ENCODE data around the gene UNC119. TPM values are rescaled to one million over a fixed set of nuclear protein-coding genes. Genes with fewer than 3 reads are reported as not detected.

UNC119 gene
- total RNA-seq, 5 donors from 2014 or later (not counting 1 experiment from before 2014, with no cell fraction given): 37.7 to 51.7 (median 44.5) TPM

DNA sequence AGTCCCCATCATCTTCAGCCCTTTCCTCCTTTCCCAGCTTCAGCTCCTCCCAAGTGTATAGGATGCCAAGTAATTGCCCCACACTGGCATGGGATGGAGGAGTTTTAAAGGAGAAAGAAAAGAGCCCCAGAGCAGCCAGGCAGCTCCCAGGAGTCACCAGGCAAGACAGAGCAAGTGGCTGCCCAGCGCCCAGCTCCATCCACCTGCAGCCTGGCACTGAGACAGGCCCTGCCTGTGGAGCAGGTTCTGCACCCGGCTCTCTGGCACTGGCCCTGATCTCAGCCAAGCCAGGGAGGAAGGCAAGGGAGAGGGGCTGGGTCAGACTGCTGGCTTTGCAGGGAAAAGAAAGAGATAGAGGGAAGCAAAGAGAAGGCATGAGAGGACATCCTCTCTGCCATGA is 24.6 kb downstream of the UNC119 start:
- no peak for ATAC-seq (replicated peaks in 1 of 4)
- ChIA-PET CTCF (no interaction called here), POLR2A (no interaction called here)
- DNase-seq: no peak
- no peak overlapping the region for H3K4me3 Mint-ChIP-seq
- H3K9me3 Mint-ChIP-seq: no peaks in the 10 kb centered on the region
- WGBS (ENCODE audit: insufficient coverage): 92% methylated on average over 2 of the region's 2 CpGs
- Histone ChIP-seq H3K27me3 (replicated peaks in 1 of 2; ENCODE audit: control insufficient read depth in 2 of 2, extremely low read depth in 1 of 2, insufficient read depth in 2 of 2, low read length in 1 of 2) (peaks cover 0 to 16% of the 10 kb centered on the region in 2 experiments), H3K9me3 (no peaks in the 10 kb centered on the region), H3K36me3 (ENCODE audit: control insufficient read depth in 2 of 2, extremely low read depth in 1 of 2, insufficient read depth in 1 of 2, low read length in 1 of 2) (no peaks in the 10 kb centered on the region), H3K4me3 (ENCODE audit: control insufficient read depth in 1 of 2, extremely low read depth in 1 of 2, low read length in 1 of 2) (no peak overlapping the region), H3K4me1 (ENCODE audit: control insufficient read depth in 1 of 2, extremely low read depth in 1 of 2, insufficient read depth in 2 of 2, low read length in 2 of 2) (no peaks in the 10 kb centered on the region), H3K27ac (ENCODE audit: low read length) (no peak overlapping the region)
- no peak overlapping the region for H3K27ac Mint-ChIP-seq
- H3K36me3 Mint-ChIP-seq: no peaks in the 10 kb centered on the region
- peaks cover 0 to 2% of the 10 kb centered on the region in 2 donors for H3K27me3 Mint-ChIP-seq
- H3K4me1 Mint-ChIP-seq: no peaks in the 10 kb centered on the region

DNA sequence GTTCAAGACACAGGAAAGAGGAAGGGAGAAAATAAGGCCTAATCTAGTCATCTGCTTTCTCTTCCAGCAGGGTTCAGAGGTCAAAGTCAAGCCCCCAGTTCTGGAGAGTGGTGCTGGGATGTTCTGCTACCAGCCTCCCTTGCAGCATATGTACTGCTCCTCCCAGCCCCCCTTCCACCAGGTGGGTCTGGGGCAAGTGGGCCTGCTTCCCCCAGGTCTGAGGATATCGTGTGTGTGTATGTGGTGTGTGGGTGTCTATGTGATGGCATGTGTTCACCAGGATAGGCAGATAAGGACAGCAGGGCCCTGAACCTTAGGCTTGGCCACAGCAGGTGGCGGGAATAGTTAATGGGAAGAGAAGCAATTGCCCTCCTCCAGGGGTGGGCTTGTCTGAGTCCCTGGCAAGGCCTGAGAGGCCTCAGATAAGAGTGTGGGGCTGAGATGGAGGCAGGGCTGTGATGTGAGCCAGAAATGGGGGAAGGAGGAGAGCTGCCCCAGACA is 25.2 kb downstream of the UNC119 start:
- ATAC-seq (replicated peaks in 1 of 4) (no peak), DNase-seq (no peak)
- no peaks in the 10 kb centered on the region for H3K9me3 Mint-ChIP-seq
- H3K36me3 Mint-ChIP-seq: no peaks in the 10 kb centered on the region
- H3K27ac ChIP-seq (ENCODE audit: low read length): no peak overlapping the region
- H3K4me1 Mint-ChIP-seq: no peaks in the 10 kb centered on the region
- CTCF ChIA-PET: no interaction called here
- H3K27me3 ChIP-seq (replicated peaks in 1 of 2; ENCODE audit: control insufficient read depth in 2 of 2, extremely low read depth in 1 of 2, insufficient read depth in 2 of 2, low read length in 1 of 2): peaks cover 0 to 11% of the 10 kb centered on the region in 2 experiments
- H3K4me3 Mint-ChIP-seq: no peak overlapping the region
- no peaks in the 10 kb centered on the region for H3K36me3 ChIP-seq (ENCODE audit: control insufficient read depth in 2 of 2, extremely low read depth in 1 of 2, insufficient read depth in 1 of 2, low read length in 1 of 2)
- H3K4me1 ChIP-seq (ENCODE audit: control insufficient read depth in 1 of 2, extremely low read depth in 1 of 2, insufficient read depth in 2 of 2, low read length in 2 of 2): no peaks in the 10 kb centered on the region
- WGBS (ENCODE audit: insufficient coverage): 79% methylated on average over 2 of the region's 2 CpGs
- peaks cover 0 to 2% of the 10 kb centered on the region in 2 donors for H3K27me3 Mint-ChIP-seq
- no peak overlapping the region for H3K27ac Mint-ChIP-seq
- POLR2A ChIA-PET: no interaction called here
- no peak overlapping the region for H3K4me3 ChIP-seq (ENCODE audit: control insufficient read depth in 1 of 2, extremely low read depth in 1 of 2, low read length in 1 of 2)
- no peaks in the 10 kb centered on the region for H3K9me3 ChIP-seq

DNA sequence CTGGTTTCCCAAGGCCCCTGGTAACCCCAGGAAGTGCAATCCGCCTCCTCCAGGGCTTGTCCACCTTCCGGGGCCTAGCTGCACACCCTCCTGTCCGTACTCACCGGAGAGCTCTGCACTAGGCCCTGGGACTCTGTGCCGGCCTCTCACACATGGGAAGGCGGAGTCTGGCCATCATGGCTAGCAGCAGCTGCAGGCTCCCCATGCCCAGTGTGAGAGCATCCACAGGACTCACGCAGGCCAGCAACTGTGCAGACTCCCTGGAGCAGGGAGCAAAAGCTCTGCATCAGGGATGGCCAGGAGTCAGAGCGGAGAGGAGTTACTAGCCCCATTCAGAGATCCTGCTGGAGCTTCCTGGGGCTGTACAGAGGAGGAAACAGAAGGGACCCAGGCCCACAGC is 26.0 kb downstream of the UNC119 start:
- Mint-ChIP-seq H3K4me1 (no peaks in the 10 kb centered on the region), H3K27me3 (peaks cover 0 to 2% of the 10 kb centered on the region in 2 donors), H3K9me3 (no peaks in the 10 kb centered on the region), H3K4me3 (no peak overlapping the region), H3K27ac (no peak overlapping the region), H3K36me3 (no peaks in the 10 kb centered on the region)
- Histone ChIP-seq H3K27ac (ENCODE audit: low read length) (no peak overlapping the region), H3K4me1 (ENCODE audit: control insufficient read depth in 1 of 2, extremely low read depth in 1 of 2, insufficient read depth in 2 of 2, low read length in 2 of 2) (no peaks in the 10 kb centered on the region), H3K27me3 (replicated peaks in 1 of 2; ENCODE audit: control insufficient read depth in 2 of 2, extremely low read depth in 1 of 2, insufficient read depth in 2 of 2, low read length in 1 of 2) (peaks cover 0 to 9% of the 10 kb centered on the region in 2 experiments), H3K4me3 (ENCODE audit: control insufficient read depth in 1 of 2, extremely low read depth in 1 of 2, low read length in 1 of 2) (no peak overlapping the region), H3K9me3 (no peaks in the 10 kb centered on the region), H3K36me3 (ENCODE audit: control insufficient read depth in 2 of 2, extremely low read depth in 1 of 2, insufficient read depth in 1 of 2, low read length in 1 of 2) (no peaks in the 10 kb centered on the region)
- ATAC-seq (replicated peaks in 1 of 4): no peak
- DNase-seq: no peak
- CTCF ChIA-PET: no interaction called here
- POLR2A ChIA-PET: no interaction called here
- 76% methylated on average over 8 of the region's 8 CpGs for WGBS (ENCODE audit: insufficient coverage)

DNA sequence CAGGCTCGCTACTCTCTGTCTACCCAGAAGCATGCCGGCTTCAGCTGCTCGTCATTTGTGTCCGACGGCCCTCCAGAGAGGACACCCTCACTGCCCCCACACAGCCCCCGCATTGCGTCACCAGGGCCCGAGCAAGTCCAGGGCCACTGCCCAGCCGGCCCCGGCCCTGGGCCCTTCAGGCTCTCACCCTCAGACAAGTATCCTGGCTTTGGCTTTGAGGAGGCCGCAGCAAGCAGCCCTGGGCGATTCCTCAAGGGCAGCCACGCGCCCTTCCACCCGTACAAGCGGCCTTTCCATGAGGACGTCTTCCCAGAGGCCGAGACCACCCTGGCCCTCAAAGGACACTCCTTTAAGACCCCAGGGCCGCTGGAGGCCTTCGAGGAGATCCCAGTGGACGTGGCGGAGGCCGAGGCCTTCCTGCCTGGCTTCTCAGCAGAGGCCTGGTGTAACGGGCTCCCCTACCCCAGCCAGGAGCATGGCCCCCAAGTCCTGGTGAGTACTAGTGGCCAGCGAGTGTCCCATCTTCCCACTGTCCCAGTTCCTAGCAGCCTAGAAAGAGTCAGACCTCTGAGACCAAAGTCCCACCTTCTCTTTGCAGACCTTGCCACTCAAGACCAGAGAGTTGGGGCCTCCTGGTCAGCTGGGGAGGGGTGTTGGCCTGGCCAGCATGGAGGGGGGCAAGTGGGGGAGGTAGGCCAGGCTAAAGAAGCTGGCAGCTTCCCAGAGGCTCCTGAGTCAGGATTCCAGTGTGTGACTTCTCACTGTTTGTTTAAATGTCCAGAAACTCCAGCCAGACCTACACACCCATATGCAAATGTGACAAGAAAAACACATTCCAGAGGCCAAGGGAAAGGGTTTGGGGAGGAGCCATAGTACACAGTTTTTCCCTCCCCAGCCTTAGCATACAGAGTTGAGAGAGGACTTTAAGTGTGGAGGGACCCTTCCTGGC is 27.7 kb downstream of the UNC119 start:
- CTCF ChIA-PET: interaction anchor here in 1 of 2 donors (0.6 kb wide), 1 partner anchor 110 kb away, joined by 3 read pairs; no protein-coding TSS in a partner anchor
- 87% methylated on average over 23 of the region's 25 CpGs for WGBS (ENCODE audit: insufficient coverage)
- H3K4me3 Mint-ChIP-seq: no peak overlapping the region
- Histone ChIP-seq H3K4me1 (ENCODE audit: control insufficient read depth in 1 of 2, extremely low read depth in 1 of 2, insufficient read depth in 2 of 2, low read length in 2 of 2) (no peaks in the 10 kb centered on the region), H3K27ac (ENCODE audit: low read length) (no peak overlapping the region), H3K27me3 (replicated peaks in 1 of 2; ENCODE audit: control insufficient read depth in 2 of 2, extremely low read depth in 1 of 2, insufficient read depth in 2 of 2, low read length in 1 of 2) (peaks cover 0 to 4% of the 10 kb centered on the region in 2 experiments), H3K4me3 (ENCODE audit: control insufficient read depth in 1 of 2, extremely low read depth in 1 of 2, low read length in 1 of 2) (no peak overlapping the region), H3K9me3 (no peaks in the 10 kb centered on the region), H3K36me3 (ENCODE audit: control insufficient read depth in 2 of 2, extremely low read depth in 1 of 2, insufficient read depth in 1 of 2, low read length in 1 of 2) (no peaks in the 10 kb centered on the region)
- no peak for ATAC-seq (replicated peaks in 1 of 4)
- no peaks in the 10 kb centered on the region for H3K36me3 Mint-ChIP-seq
- no peaks in the 10 kb centered on the region for H3K4me1 Mint-ChIP-seq
- no peaks in the 10 kb centered on the region for H3K9me3 Mint-ChIP-seq
- no peaks in the 10 kb centered on the region for H3K27me3 Mint-ChIP-seq
- no peak for DNase-seq
- POLR2A ChIA-PET: no interaction called here
- no peak overlapping the region for H3K27ac Mint-ChIP-seq

DNA sequence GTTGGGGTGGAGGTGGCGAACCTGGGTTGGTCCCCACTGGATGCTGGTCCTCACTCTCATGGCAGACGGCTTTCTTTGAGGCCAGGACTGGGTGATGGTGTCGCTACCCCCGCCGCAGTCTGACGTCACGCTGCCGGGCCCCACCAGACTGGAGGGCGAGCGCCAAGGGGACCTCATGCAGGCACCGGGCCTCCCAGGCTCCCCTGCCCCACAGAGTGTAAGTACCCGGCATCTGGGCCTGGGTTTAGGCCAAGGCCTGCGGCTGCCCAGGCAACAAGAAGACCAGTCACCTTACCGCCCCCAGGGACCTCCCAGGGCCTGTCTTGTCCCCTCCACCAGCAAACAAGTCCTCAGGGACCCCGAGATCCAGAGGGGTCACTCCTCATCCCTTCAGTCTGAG is 28.5 kb downstream of the UNC119 start:
- ChIA-PET POLR2A (no interaction called here), CTCF (interaction anchor here in 1 of 2 donors (0.9 kb wide), 1 partner anchor 17 kb away, joined by 3 read pairs; no protein-coding TSS in a partner anchor)
- Histone ChIP-seq H3K27me3 (replicated peaks in 1 of 2; ENCODE audit: control insufficient read depth in 2 of 2, extremely low read depth in 1 of 2, insufficient read depth in 2 of 2, low read length in 1 of 2) (peaks cover 0 to 4% of the 10 kb centered on the region in 2 experiments), H3K27ac (ENCODE audit: low read length) (no peak overlapping the region), H3K4me3 (ENCODE audit: control insufficient read depth in 1 of 2, extremely low read depth in 1 of 2, low read length in 1 of 2) (no peak overlapping the region), H3K9me3 (no peaks in the 10 kb centered on the region), H3K36me3 (ENCODE audit: control insufficient read depth in 2 of 2, extremely low read depth in 1 of 2, insufficient read depth in 1 of 2, low read length in 1 of 2) (no peaks in the 10 kb centered on the region), H3K4me1 (ENCODE audit: control insufficient read depth in 1 of 2, extremely low read depth in 1 of 2, insufficient read depth in 2 of 2, low read length in 2 of 2) (no peaks in the 10 kb centered on the region)
- WGBS (ENCODE audit: insufficient coverage): 84% methylated on average over 15 of the region's 15 CpGs
- ATAC-seq (replicated peaks in 1 of 4) (no peak), DNase-seq (no peak)
- Mint-ChIP-seq H3K9me3 (no peaks in the 10 kb centered on the region), H3K4me1 (no peaks in the 10 kb centered on the region), H3K27me3 (peaks cover 0 to 2% of the 10 kb centered on the region in 2 donors), H3K27ac (no peak overlapping the region), H3K36me3 (no peaks in the 10 kb centered on the region), H3K4me3 (no peak overlapping the region)

DNA sequence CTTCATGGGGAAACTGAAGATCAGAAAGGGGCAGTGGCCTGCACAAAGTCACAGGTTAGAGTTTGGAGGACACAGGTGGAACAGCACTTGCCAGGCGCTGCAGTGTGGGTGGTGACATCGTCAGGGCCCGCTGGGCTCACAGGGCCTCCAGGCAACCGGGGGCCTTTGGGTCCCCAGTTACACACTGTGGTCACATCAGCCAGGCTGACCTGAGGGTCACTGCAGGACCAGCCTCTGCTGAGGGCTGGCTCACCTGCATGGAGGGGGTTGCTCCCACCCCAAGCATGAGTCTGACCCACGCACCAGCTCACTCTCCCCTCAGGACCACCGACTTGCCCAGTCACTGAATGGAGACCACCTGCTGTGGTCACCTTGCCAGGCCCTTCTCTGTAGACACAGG is 29.2 kb downstream of the UNC119 start:
- ATAC-seq (replicated peaks in 1 of 4) (no peak), DNase-seq (no peak)
- no peaks in the 10 kb centered on the region for H3K4me1 ChIP-seq (ENCODE audit: control insufficient read depth in 1 of 2, extremely low read depth in 1 of 2, insufficient read depth in 2 of 2, low read length in 2 of 2)
- no peaks in the 10 kb centered on the region for H3K9me3 ChIP-seq
- no peaks in the 10 kb centered on the region for H3K4me1 Mint-ChIP-seq
- H3K36me3 ChIP-seq (ENCODE audit: control insufficient read depth in 2 of 2, extremely low read depth in 1 of 2, insufficient read depth in 1 of 2, low read length in 1 of 2): no peaks in the 10 kb centered on the region
- no peak overlapping the region for H3K27ac Mint-ChIP-seq
- POLR2A ChIA-PET: no interaction called here
- no peak overlapping the region for H3K4me3 Mint-ChIP-seq
- H3K27me3 ChIP-seq (replicated peaks in 1 of 2; ENCODE audit: control insufficient read depth in 2 of 2, extremely low read depth in 1 of 2, insufficient read depth in 2 of 2, low read length in 1 of 2): peaks cover 0 to 4% of the 10 kb centered on the region in 2 experiments
- WGBS (ENCODE audit: insufficient coverage): 84% methylated on average over 6 of the region's 6 CpGs
- CTCF ChIA-PET: interaction anchor here in 1 of 2 donors (0.9 kb wide), 1 partner anchor 17 kb away, joined by 3 read pairs; no protein-coding TSS in a partner anchor
- H3K4me3 ChIP-seq (ENCODE audit: control insufficient read depth in 1 of 2, extremely low read depth in 1 of 2, low read length in 1 of 2): no peak overlapping the region
- no peaks in the 10 kb centered on the region for H3K9me3 Mint-ChIP-seq
- peaks cover 0 to 3% of the 10 kb centered on the region in 2 donors for H3K27me3 Mint-ChIP-seq
- H3K27ac ChIP-seq (ENCODE audit: low read length): no peak overlapping the region
- H3K36me3 Mint-ChIP-seq: no peaks in the 10 kb centered on the region

Data from T-cell (primary cell).